Measurements from ENCODE around the gene CSTPP1. TPM values are rescaled to one million over a fixed set of nuclear protein-coding genes. Genes with fewer than 3 reads are reported as not detected.

CSTPP1 gene, protein sequence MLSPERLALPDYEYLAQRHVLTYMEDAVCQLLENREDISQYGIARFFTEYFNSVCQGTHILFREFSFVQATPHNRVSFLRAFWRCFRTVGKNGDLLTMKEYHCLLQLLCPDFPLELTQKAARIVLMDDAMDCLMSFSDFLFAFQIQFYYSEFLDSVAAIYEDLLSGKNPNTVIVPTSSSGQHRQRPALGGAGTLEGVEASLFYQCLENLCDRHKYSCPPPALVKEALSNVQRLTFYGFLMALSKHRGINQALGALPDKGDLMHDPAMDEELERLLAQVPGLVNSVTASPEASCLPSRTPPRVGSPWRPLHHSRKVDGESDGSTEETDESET
- 7.0 and 11.1 TPM in 2 replicates for total RNA-seq

DNA sequence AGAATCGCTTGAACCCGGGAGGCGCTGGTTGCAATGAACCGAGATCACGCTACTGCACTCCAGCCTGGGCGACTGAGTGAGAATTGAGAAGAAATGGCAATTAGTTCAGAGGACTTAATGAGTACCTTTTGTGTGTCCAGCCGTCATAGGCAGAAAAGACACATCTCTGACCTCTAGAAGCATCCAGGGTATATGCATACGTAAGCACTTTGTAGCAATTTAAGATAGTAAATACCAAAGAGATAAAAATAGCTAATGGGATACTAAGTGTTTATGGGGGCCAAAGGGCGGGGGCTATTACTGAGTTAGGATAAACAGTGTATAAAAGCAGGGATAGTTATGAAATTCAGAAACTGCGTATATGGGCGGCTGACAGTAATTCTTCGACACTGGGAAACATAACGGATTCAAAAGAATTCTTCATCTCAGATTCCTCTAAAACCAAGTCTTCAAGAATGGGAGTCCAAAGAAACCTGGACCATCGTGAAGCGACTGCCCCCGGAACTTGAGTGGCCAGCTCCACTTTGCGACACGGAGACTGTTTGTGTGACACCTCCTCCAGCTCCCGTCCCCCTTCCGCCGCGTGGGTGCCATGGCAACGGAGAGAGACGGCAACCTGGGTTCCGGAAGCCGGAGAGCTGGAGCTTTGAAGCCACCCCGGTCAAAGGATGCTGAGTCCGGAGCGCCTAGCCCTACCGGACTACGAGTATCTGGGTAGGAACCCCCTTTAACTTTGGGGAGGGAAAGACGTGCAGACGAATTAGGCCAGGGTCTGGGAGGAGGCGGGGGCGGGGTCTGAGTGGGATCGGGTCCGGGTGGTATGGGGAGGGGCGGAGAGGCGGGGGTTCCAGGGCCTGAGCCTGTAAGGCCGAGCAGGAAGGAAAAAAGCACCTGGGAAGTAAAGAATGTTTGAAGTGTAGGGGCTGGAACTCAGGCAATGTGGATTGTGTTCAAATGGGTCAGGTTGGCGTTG, at the start of gene CSTPP1:
TSS of gene CSTPP1 (plus strand) at position 624 of the 973 bp plus-strand sequence. CDS start at position 669, 45 bp downstream.

DNA sequence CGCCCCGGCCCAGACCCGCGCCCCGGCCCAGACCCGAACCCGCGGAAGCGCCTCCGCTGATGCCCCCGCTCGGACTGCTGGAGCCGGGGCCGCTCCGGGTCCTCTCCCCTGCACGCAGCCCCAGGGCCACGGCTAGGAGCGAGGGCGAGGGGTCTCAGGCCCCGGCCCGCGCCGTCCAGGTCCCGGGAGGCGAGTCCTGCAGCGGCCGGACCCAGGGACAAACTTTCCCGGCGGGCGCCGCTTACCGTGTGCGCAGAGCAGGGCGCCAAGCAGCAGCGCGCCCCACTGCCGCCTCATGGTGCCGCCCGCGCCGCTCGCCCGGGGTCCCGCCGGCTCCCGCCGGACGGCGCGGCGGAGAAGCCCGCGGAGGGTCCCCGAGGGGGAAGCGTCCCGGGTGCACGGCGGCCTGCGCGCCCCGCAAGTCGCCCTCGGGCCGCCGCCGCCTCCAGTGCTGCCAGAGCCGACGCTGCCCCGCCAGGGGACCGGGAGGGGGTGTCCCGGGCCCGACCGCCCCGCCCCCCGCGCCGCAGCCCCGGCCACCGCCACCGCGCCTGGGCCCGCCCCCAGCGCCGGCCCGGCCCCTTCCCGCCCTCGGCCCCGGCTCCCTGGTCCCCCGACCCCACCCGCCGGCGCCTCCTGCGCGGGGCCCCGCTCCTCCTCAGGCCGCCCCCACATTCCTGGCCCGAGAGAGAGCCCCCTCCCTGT, 18.3 kb upstream of the CSTPP1 start, which contains the start of gene LRP4:
TSS of gene LRP4 (minus strand) at position 468 of the 705 bp plus-strand sequence. CDS start at position 297, 171 bp downstream.

DNA sequence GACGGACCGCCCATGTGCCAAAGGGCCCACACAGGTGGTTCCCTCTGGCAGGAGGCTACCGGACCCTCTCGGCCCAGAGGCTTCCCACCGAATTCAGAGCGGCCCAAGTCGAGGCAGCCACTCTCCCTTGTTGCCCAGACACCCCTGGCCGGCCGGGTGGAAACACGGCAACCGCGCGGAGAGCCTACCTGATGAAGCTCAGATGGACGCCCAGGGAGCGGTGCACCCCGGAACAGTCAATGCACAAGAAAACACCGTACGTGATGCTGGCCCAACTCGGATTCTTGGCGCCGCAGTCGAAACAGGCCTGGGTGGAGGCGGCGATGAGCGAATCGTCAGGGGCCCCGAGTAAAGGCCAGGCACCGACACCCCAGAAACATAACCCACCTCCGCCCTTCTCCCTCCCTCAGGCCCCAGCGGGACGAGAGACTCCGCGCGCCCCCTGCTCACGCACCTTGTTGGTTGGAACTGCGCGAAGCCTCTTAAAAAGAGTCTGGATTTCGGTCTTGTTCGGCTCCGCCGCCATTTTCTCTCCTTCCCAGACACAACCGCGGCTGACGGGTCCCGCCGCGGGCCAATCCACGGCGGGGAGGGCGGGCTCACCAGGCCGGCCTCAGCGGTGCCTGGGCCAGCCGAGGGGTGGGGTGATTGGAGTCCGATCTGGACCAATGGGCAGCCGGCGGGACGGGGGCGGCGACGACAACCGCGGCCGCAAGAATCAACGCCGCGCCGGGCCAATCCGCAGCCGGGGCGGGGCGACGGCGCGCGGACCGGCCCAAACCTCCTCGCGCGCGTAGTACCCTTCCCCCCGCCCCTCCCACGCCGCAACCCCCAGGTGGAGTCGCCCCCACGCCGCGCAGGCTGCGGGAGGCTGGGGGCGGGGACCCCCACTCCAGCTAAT, 240.0 kb downstream of the CSTPP1 start, which contains the start of gene ARFGAP2:
TSS of gene ARFGAP2 (minus strand) at position 552 of the 901 bp plus-strand sequence. CDS start at position 526, 26 bp downstream.

DNA sequence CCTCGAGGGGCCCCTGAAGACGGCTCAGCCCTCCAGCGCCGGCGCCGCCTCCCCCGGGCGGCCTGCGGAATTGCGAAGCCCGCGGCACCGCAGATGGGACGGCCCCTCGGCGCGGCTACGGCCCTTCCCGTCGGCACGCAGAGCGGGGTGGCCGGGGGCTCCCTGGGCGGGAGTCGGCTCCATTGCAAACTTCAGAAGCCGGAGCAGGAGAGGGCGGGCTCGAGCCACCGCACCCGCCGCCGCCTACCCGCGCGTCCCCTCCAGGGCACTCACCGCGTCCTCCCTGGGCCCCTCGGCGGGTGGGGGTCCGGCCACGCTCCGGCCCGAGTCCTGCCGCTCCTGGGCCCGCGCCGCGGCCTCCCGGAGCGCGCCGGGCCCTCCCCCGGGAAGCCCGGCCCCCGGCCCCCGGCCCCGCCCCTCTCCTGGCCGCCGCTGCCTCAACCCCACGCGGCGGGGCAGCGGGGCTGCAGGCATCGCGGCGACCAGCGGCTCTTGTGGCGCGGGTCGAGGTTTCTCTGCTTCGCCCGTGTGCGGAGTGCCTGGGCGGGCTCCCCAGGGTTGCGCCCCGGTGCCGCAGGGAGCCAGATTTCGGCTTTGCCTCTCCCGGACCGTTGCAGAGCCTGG, 249.6 kb downstream of the CSTPP1 start, which contains the start of gene PACSIN3:
TSS of gene PACSIN3 (minus strand) at position 359 of the 624 bp plus-strand sequence. CDS start 3,707 bp downstream, outside the sequence.

Other genes starting within 250 kb of the CSTPP1 start
- gene ARHGAP1, start 236.1 kb upstream of the CSTPP1 start, total RNA-seq = 17.9 and 28.7 TPM in 2 replicates
- gene ZNF408, start 235.7 kb upstream of the CSTPP1 start, total RNA-seq = 4.9 and 9.4 TPM in 2 replicates
- under 0.01 TPM in 1 of 2 replicates, not detected in the other for gene F2, start 217.5 kb upstream of the CSTPP1 start, total RNA-seq
- gene CKAP5, start 90.5 kb upstream of the CSTPP1 start, total RNA-seq = 49.7 and 62.4 TPM in 2 replicates
- gene LRP4, start 18.2 kb upstream of the CSTPP1 start, total RNA-seq = 8.3 and 8.4 TPM in 2 replicates
- gene ARFGAP2, start 240.1 kb downstream of the CSTPP1 start, total RNA-seq = 106 and 119 TPM in 2 replicates
- gene PACSIN3, start 249.7 kb downstream of the CSTPP1 start, total RNA-seq = 49.2 and 96.3 TPM in 2 replicates

Data from tracheal epithelial cell (primary cell).